Measurements from ENCODE around the gene NTM. TPM values are rescaled to one million over a fixed set of nuclear protein-coding genes. Genes with fewer than 3 reads are reported as not detected.

NTM gene
- polyA plus RNA-seq, 1 experiment: 33.6 TPM

DNA sequence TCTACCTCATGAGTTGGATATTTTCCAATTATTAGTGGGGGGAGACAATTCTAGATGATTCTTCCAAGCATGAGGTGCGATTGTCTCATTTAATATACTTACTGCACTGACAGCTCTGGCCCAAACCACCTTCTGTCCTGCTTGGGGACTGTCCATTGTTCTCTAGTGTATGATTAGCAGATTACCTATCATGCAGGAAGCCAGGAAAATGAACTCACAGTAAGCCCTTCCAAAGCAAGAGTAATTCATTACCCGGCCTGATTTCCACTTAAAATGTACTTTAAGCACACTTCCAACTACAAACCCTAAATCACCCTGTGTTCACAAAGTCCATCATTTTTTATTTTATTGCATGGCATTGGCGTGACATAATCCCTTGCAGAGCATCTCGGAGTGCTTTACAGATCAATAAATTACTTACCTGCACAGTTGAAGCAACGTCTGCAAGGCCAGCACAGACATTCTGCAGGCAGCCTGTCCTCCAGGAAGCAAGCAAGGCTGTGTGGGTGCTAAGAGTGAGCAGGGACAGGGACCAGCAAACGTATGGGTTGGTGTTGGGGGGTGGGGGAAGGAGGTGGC lies 838.2 kb downstream of the NTM start:
- DNase-seq (ENCODE audit: low read depth): no peak
- CTCF ChIA-PET: no interaction called here
- H3K27me3 ChIP-seq (ENCODE audit: control insufficient read depth, insufficient read depth, low read length): no peaks in the 10 kb centered on the region
- TF ChIP-seq CTCF (IDR thresholded peaks at IDR 0.05; ENCODE audit: insufficient read depth, low read depth, low read length): no peak
- no peaks in the 10 kb centered on the region for H3K36me3 ChIP-seq (ENCODE audit: control insufficient read depth, insufficient read depth, low read length)
- H3K4me3 ChIP-seq (ENCODE audit: low read depth, low read length): no peak overlapping the region
- POLR2A ChIA-PET: no interaction called here

- ChIA-PET POLR2A (no interaction called here), CTCF (interaction anchor here (0.7 kb wide), 1 partner anchor 85 kb away, joined by 3 read pairs; no protein-coding TSS in a partner anchor)
- no peak for TF ChIP-seq CTCF (IDR thresholded peaks at IDR 0.05; ENCODE audit: insufficient read depth, low read depth, low read length)
- H3K36me3 ChIP-seq (ENCODE audit: control insufficient read depth, insufficient read depth, low read length): no peaks in the 10 kb centered on the region
- no peak for DNase-seq (ENCODE audit: low read depth)
- no peaks in the 10 kb centered on the region for H3K27me3 ChIP-seq (ENCODE audit: control insufficient read depth, insufficient read depth, low read length)
- H3K4me3 ChIP-seq (ENCODE audit: low read depth, low read length): no peak overlapping the region
Observed at GRCh38 chr11:132211479-132211878, 841.1 kb downstream of the NTM start.

GRCh38 chr11:132217856-132218255 lies 847.4 kb downstream of the NTM start:
- peaks cover 4% of the 10 kb centered on the region for H3K27me3 ChIP-seq (ENCODE audit: control insufficient read depth, insufficient read depth, low read length)
- no peak for DNase-seq (ENCODE audit: low read depth)
- no peak overlapping the region for H3K4me3 ChIP-seq (ENCODE audit: low read depth, low read length)
- TF ChIP-seq CTCF (IDR thresholded peaks at IDR 0.05; ENCODE audit: insufficient read depth, low read depth, low read length): no peak
- H3K36me3 ChIP-seq (ENCODE audit: control insufficient read depth, insufficient read depth, low read length): no peaks in the 10 kb centered on the region
- POLR2A ChIA-PET: no interaction called here
- CTCF ChIA-PET: interaction anchor here (0.6 kb wide), 1 partner anchor 482 kb away, joined by 3 read pairs; no protein-coding TSS in a partner anchor

GRCh38 chr11:132220474-132220873 lies 850.1 kb downstream of the NTM start:
- TF ChIP-seq CTCF (IDR thresholded peaks at IDR 0.05; ENCODE audit: insufficient read depth, low read depth, low read length): no peak
- CTCF ChIA-PET: interaction anchor here (0.7 to 1.6 kb wide), 4 partner anchors 10 to 723 kb away, joined by 3 to 4 read pairs (median 4); no protein-coding TSS in a partner anchor
- H3K27me3 ChIP-seq (ENCODE audit: control insufficient read depth, insufficient read depth, low read length): peaks cover 6% of the 10 kb centered on the region
- POLR2A ChIA-PET: interaction anchor here (0.6 kb wide), 1 partner anchor 311 kb away, joined by 4 read pairs; no protein-coding TSS in a partner anchor
- no peaks in the 10 kb centered on the region for H3K36me3 ChIP-seq (ENCODE audit: control insufficient read depth, insufficient read depth, low read length)
- H3K4me3 ChIP-seq (ENCODE audit: low read depth, low read length): no peak overlapping the region
- DNase-seq (ENCODE audit: low read depth): peak; percentile 96

DNA sequence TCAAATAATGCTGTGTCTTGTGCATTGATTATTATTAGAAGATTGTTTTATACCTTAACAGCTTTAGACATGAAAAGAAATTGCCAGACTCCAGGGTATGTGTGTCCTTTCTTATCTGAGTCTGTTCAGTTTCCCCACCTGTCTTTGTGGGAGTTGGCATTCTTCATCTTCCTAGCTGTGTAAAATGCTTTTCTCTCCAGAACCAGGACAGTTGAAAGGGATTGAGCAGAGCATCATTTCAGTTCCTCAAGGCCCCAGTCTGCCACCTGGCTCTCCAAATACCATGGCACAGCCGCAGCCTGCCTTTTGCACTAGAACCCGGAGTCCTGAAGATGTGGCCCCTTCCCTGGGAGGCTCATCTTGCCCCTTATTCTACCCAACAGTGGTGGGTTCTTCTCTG lies 851.9 kb downstream of the NTM start:
- no peaks in the 10 kb centered on the region for H3K36me3 ChIP-seq (ENCODE audit: control insufficient read depth, insufficient read depth, low read length)
- ChIA-PET CTCF (no interaction called here), POLR2A (no interaction called here)
- H3K27me3 ChIP-seq (ENCODE audit: control insufficient read depth, insufficient read depth, low read length): peaks cover 6% of the 10 kb centered on the region
- TF ChIP-seq CTCF (IDR thresholded peaks at IDR 0.05; ENCODE audit: insufficient read depth, low read depth, low read length): no peak
- DNase-seq (ENCODE audit: low read depth): no peak
- H3K4me3 ChIP-seq (ENCODE audit: low read depth, low read length): no peak overlapping the region

Data from BJ (cell line).